Liver (tissue), 9 donors: ENCODE data around the gene DEFB112. TPM values are rescaled to one million over a fixed set of nuclear protein-coding genes. Genes with fewer than 3 reads are reported as not detected.

Experiments
- DNase-seq: peaks from one replicate; pipeline ENCODE4 v3.0.0-alpha.2; 2017; ENCODE audit warnings: low spot score
- H3K27ac ChIP-seq, 2 donors: one replicate each; pipeline ENCODE4 v1.7.0; 2013; ENCODE audit warnings: inconsistent platforms in 2 of 2, low read length in 2 of 2, control low read depth in 1 of 2, low read depth in 1 of 2, mild to moderate bottlenecking in 1 of 2
- H3K27me3 ChIP-seq, 4 donors: one replicate each; pipeline versions ENCODE4 v1.6.1 to v1.7.0; 2013; ENCODE audit warnings: low read length in 3 of 4, inconsistent platforms in 1 of 4, mild to moderate bottlenecking in 1 of 4, moderate library complexity in 1 of 4; ENCODE audit not compliant: control insufficient read depth in 4 of 4, insufficient read depth in 4 of 4
- H3K36me3 ChIP-seq, 4 donors: one replicate each; pipeline versions ENCODE4 v1.6.1 to v1.7.0; 2013; ENCODE audit warnings: low read length in 3 of 4, mild to moderate bottlenecking in 3 of 4, low read depth in 1 of 4, moderate library complexity in 1 of 4; ENCODE audit not compliant: control insufficient read depth in 4 of 4, insufficient read depth in 3 of 4
- H3K4me1 ChIP-seq, 4 donors: one replicate each; pipeline versions ENCODE4 v1.6.1 to v1.7.0; 2013; ENCODE audit warnings: low read length in 3 of 4, mild to moderate bottlenecking in 3 of 4, moderate library complexity in 1 of 4; ENCODE audit not compliant: control insufficient read depth in 4 of 4, insufficient read depth in 4 of 4
- H3K4me3 ChIP-seq, 3 donors: one replicate each; pipeline versions ENCODE4 v1.6.1 to v1.7.0; 2013; ENCODE audit warnings: low read length in 3 of 3, control low read depth in 1 of 3, low read depth in 1 of 3, mild to moderate bottlenecking in 1 of 3
- H3K9ac ChIP-seq, 2 donors: one replicate each; pipeline ENCODE4 v1.7.0; 2013; ENCODE audit warnings: low read length in 2 of 2, mild to moderate bottlenecking in 2 of 2, moderate library complexity in 2 of 2, control low read depth in 1 of 2, low read depth in 1 of 2
- H3K9me3 ChIP-seq, 4 donors: one replicate each; pipeline versions ENCODE4 v1.6.1 to v1.7.0; 2013; ENCODE audit warnings: low read length in 3 of 4; ENCODE audit not compliant: control insufficient read depth in 4 of 4
- EGR1 ChIP-seq, 2 donors: IDR thresholded peaks; 2 replicates each; pipeline ENCODE4 v1.6.1; 2016 to 2018; ENCODE audit warnings: antibody characterized with exemption in 2 of 2, low read depth in 2 of 2
- FOXA1 ChIP-seq: IDR thresholded peaks from 2 replicates; pipeline ENCODE4 v1.6.1; 2016; ENCODE audit warnings: antibody characterized with exemption
- NR2F2 ChIP-seq: IDR thresholded peaks from 2 replicates; pipeline ENCODE4 v1.6.1; 2016; ENCODE audit warnings: antibody characterized with exemption
- RAD21 ChIP-seq, 2 donors: IDR thresholded peaks; 2 replicates each; pipeline ENCODE4 v1.6.1; 2016; ENCODE audit warnings: antibody characterized with exemption in 2 of 2, mild to moderate bottlenecking in 2 of 2
- SP1 ChIP-seq: IDR thresholded peaks from 2 replicates; pipeline ENCODE4 v1.6.1; 2018; ENCODE audit warnings: antibody characterized with exemption, mild to moderate bottlenecking
- TAF1 ChIP-seq: conservative IDR thresholded peaks from 2 replicates; pipeline ENCODE4 v1.6.1; 2016; ENCODE audit warnings: antibody characterized with exemption, mild to moderate bottlenecking
- YY1 ChIP-seq: IDR thresholded peaks from 2 replicates; pipeline ENCODE4 v1.6.1; 2016; ENCODE audit warnings: antibody characterized with exemption, mild to moderate bottlenecking
- WGBS: extraction: QIAGEN DNeasy Blood & Tissue Kit; methylation state at CpG from one replicate; pipeline ENCODE4 v1.1.7; 2013; 5-methylcytosine and 5-hydroxymethylcytosine counted together
- polyA plus RNA-seq, 2 donors: library from polyadenylated mRNA; stranded (reverse) in 1 of 2; unstranded in 1 of 2; fragments of 200-250 nt in 1 of 2; fragments of >200 nt in 1 of 2; fragmentation: Nextera tagmentation in 1 of 2; extraction: Ambion mirVana in 1 of 2; gene quantifications; one replicate each; pipeline versions ENCODE4 v1.2.1 to v1.2.3, GENCODE V29; 2013 to 2015
- total RNA-seq, 2 donors: library from RNA; depleted of rRNA; stranded (reverse); fragments of >200 nt; gene quantifications; one replicate each; pipeline ENCODE4 v1.2.3, GENCODE V29; 2014
- TF ChIP-seq, protein P1 (sequence below): IDR thresholded peaks from 2 replicates; pipeline ENCODE4 v1.6.1; 2016; ENCODE audit warnings: antibody characterized with exemption
- TF ChIP-seq, protein P2 (sequence below): IDR thresholded peaks from 2 replicates; pipeline ENCODE4 v1.6.1; 2016; ENCODE audit warnings: antibody characterized with exemption
- TF ChIP-seq, protein P3 (sequence below): IDR thresholded peaks from 2 replicates; pipeline ENCODE4 v1.6.1; 2016; ENCODE audit warnings: antibody characterized with exemption
- TF ChIP-seq, protein P4 (sequence below): fragments of 150-350 bp; IDR thresholded peaks from 2 replicates; pipeline ENCODE4 v1.5.1; 2017; ENCODE audit warnings: improper control_type of control experiment, low read depth, low read length; ENCODE audit not compliant: missing input control
- donor health status: healthy.
- donor health status: healthy.
- donor health status: healthy.
- donor health status: healthy.
- donor health status: healthy.

Gene DEFB112
- total and polyA plus RNA-seq, 4 donors = not detected

DNA sequence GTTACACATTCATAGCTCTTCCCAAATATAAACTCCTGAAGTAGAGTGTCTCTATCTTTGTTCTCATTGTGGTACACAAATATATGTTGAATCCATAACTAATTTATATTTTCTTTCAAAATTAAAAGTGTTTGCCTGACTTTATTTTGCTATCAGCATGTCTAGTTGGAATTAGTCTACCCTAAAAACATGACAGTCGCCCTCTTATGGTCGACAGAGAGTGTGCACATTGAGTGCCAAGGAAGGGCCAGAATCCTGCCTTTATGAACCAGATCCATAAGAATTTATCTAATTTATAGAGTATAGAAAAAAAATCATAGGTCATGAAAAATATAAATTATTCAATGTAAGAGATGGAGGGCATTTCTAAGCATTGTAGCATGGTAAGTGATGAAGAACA, 12.3 kb upstream of the DEFB112 start:
- no peak overlapping the region for H3K27ac ChIP-seq
- no peaks in the 10 kb centered on the region for H3K27me3 ChIP-seq
- TF ChIP-seq, protein P1, sequence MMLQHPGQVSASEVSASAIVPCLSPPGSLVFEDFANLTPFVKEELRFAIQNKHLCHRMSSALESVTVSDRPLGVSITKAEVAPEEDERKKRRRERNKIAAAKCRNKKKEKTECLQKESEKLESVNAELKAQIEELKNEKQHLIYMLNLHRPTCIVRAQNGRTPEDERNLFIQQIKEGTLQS = no peak
- no peak for TF ChIP-seq NR2F2
- peak in 1 of 2 donors; percentile 44 for TF ChIP-seq RAD21 (IDR thresholded peaks at IDR 0.05)
- TF ChIP-seq EGR1 (IDR thresholded peaks at IDR 0.05; ENCODE audit: low read depth in 2 of 2) = no peak
- TF ChIP-seq, protein P2, sequence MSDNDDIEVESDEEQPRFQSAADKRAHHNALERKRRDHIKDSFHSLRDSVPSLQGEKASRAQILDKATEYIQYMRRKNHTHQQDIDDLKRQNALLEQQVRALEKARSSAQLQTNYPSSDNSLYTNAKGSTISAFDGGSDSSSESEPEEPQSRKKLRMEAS = no peak
- TF ChIP-seq FOXA1 = no peak
- H3K4me3 ChIP-seq = no peak overlapping the region
- H3K9me3 ChIP-seq = no peaks in the 10 kb centered on the region
- H3K4me1 ChIP-seq = no peaks in the 10 kb centered on the region
- 21% methylated on average over 2 of the region's 2 CpGs for WGBS
- DNase-seq = no peak
- no peaks in the 10 kb centered on the region for H3K36me3 ChIP-seq
- H3K9ac ChIP-seq = no peak overlapping the region

DNA sequence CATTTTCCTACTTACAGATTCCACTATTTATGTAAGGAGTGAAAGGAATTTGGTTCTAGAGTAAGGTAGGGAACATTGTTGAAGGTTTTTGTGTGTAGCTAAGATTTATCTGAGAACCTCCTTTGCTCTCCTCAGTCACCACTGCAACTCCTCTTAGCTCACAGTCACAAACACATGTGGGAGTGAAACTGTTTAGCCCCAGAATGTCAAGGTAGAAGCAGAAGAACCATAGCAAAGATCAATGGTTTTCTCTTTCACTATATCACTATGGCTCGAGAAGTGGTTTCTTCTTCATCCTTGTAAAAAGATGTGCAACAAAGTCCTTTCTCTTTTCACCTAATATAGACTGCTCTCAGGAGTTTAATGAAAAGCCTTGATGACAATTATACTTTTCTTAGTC, 6.5 kb upstream of the DEFB112 start:
- no peak for DNase-seq
- Histone ChIP-seq H3K36me3 (no peaks in the 10 kb centered on the region), H3K4me1 (no peaks in the 10 kb centered on the region), H3K9ac (no peak overlapping the region), H3K4me3 (no peak overlapping the region), H3K27me3 (no peaks in the 10 kb centered on the region), H3K27ac (no peak overlapping the region), H3K9me3 (no peaks in the 10 kb centered on the region)
- TF ChIP-seq, protein P3, sequence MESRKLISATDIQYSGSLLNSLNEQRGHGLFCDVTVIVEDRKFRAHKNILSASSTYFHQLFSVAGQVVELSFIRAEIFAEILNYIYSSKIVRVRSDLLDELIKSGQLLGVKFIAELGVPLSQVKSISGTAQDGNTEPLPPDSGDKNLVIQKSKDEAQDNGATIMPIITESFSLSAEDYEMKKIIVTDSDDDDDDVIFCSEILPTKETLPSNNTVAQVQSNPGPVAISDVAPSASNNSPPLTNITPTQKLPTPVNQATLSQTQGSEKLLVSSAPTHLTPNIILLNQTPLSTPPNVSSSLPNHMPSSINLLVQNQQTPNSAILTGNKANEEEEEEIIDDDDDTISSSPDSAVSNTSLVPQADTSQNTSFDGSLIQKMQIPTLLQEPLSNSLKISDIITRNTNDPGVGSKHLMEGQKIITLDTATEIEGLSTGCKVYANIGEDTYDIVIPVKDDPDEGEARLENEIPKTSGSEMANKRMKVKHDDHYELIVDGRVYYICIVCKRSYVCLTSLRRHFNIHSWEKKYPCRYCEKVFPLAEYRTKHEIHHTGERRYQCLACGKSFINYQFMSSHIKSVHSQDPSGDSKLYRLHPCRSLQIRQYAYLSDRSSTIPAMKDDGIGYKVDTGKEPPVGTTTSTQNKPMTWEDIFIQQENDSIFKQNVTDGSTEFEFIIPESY = no peak
- TF ChIP-seq, protein P2 = no peak
- no peak for TF ChIP-seq TAF1
- TF ChIP-seq, protein P4, sequence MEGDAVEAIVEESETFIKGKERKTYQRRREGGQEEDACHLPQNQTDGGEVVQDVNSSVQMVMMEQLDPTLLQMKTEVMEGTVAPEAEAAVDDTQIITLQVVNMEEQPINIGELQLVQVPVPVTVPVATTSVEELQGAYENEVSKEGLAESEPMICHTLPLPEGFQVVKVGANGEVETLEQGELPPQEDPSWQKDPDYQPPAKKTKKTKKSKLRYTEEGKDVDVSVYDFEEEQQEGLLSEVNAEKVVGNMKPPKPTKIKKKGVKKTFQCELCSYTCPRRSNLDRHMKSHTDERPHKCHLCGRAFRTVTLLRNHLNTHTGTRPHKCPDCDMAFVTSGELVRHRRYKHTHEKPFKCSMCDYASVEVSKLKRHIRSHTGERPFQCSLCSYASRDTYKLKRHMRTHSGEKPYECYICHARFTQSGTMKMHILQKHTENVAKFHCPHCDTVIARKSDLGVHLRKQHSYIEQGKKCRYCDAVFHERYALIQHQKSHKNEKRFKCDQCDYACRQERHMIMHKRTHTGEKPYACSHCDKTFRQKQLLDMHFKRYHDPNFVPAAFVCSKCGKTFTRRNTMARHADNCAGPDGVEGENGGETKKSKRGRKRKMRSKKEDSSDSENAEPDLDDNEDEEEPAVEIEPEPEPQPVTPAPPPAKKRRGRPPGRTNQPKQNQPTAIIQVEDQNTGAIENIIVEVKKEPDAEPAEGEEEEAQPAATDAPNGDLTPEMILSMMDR = no peak
- no peak for TF ChIP-seq YY1
- 94% methylated on average over 1 of the region's 1 CpG for WGBS

DNA sequence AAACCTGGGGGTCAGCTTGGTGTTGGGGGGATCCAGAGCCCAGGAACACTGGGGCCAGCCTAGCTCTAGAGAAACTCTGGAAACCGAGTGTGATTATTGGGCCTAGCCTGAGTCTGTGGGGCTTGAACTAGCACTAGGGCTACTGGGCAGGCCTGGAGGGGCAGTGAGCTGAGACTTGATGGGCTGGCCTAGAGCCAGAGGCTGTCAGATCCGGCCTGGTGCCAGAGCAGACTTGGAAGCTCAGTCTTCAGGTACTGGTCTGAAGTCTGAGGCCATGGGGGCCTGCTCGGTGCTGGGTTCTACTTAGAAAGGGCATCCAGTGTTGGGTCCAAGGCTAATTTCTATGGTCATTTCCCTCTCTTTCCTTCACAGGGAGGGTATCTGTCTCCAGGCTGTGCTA, 2.7 kb downstream of the DEFB112 start:
- no peak for DNase-seq

More for the DNA sequence above, 2.7 kb downstream of the DEFB112 start:
- Histone ChIP-seq H3K9ac (no peak overlapping the region), H3K4me3 (no peak overlapping the region), H3K27me3 (no peaks in the 10 kb centered on the region), H3K9me3 (no peaks in the 10 kb centered on the region), H3K27ac (no peak overlapping the region), H3K4me1 (peaks cover 0 to 3% (median 0%) of the 10 kb centered on the region in 4 donors), H3K36me3 (no peaks in the 10 kb centered on the region)
- TF ChIP-seq SP1 = no peak
- WGBS = 75% methylated on average over 3 of the region's 3 CpGs
